Vagina (tissue), 2 donors: Measurements from ENCODE around the gene SNORC.

Experiments used
- CTCF ChIP-seq, 3 experiments: fragments of 450-650 bp in 2 of 3; fragments of 200-600 bp in 1 of 3; sonication (generic) in 1 of 3; IDR thresholded peaks; one replicate each; pipeline ENCODE4 v1.5.1; 2017 to 2019; ENCODE audit warnings: antibody characterized with exemption in 3 of 3, mild to moderate bottlenecking in 2 of 3, moderate library complexity in 2 of 3
- POLR2A ChIP-seq, 2 donors: fragments of 450-650 bp; IDR thresholded peaks; one replicate each; pipeline ENCODE4 v1.6.1; 2017; ENCODE audit warnings: antibody characterized with exemption in 2 of 2, mild to moderate bottlenecking in 2 of 2, moderate library complexity in 2 of 2
- POLR2AphosphoS5 ChIP-seq, 2 donors: sonication (generic); formaldehyde crosslinking; IDR thresholded peaks; one replicate each; pipeline ENCODE4 v1.9.0; 2017; ENCODE audit warnings: antibody characterized with exemption in 2 of 2, mild to moderate bottlenecking in 2 of 2, low read depth in 1 of 2; ENCODE audit not compliant: insufficient read depth in 1 of 2

- TF ChIP-seq CTCF (IDR thresholded peaks at IDR 0.05) (no peak), POLR2A (IDR thresholded peaks at IDR 0.05) (no peak), POLR2AphosphoS5 (IDR thresholded peaks at IDR 0.05; ENCODE audit: insufficient read depth in 1 of 2, low read depth in 1 of 2) (no peak)
Measured at GRCh38 chr2:232870766-232871371, 805 bp downstream of the SNORC start.
